HepG2 (cell line): ENCODE results near the gene COPS6. TPM values are rescaled to one million over a fixed set of nuclear protein-coding genes. Genes with fewer than 3 reads are reported as not detected.

Source experiments
- POLR2G ChIP-seq: fragments of 200-400 bp; formaldehyde crosslinking; IDR thresholded peaks from 2 replicates; pipeline ENCODE4 v1.6.1; 2018; ENCODE audit warnings: mild to moderate bottlenecking, low read depth, low read length, moderate library complexity
- SMYD3 ChIP-seq: sonication (generic); formaldehyde crosslinking; IDR thresholded peaks from 2 replicates; pipeline ENCODE4 v1.8.1; 2023; ENCODE audit warnings: mild to moderate bottlenecking, missing genetic modification reagents
- SP2 ChIP-seq: sonication (generic); formaldehyde crosslinking; IDR thresholded peaks from 2 replicates; pipeline ENCODE4 v1.5.1; 2020; ENCODE audit warnings: mild to moderate bottlenecking, missing genetic modification reagents
- SRSF4 ChIP-seq: fragments of 200-400 bp; formaldehyde crosslinking; IDR thresholded peaks from one replicate; pipeline ENCODE4 v1.6.1; 2018; ENCODE audit warnings: mild to moderate bottlenecking, low read depth, low read length, moderate library complexity; ENCODE audit not compliant: poor library complexity, severe bottlenecking
- ZNF121 ChIP-seq: sonication (generic); formaldehyde crosslinking; IDR thresholded peaks from 2 replicates; pipeline ENCODE4 v1.5.0; 2020; ENCODE audit warnings: mild to moderate bottlenecking, missing genetic modification reagents
- ZNF737 ChIP-seq: sonication (generic); formaldehyde crosslinking; IDR thresholded peaks from 2 replicates; pipeline ENCODE4 v1.5.0; 2020; ENCODE audit warnings: missing genetic modification reagents, mild to moderate bottlenecking, borderline replicate concordance
- polyA plus RNA-seq, 8 experiments: library from polyadenylated mRNA; depleted of rRNA in 3 of 8; stranded (reverse) in 7 of 8; unstranded in 1 of 8; fragments of >200 nt; fragmentation: Illumina TruSeq in 4 of 8; extraction: Trizol in 4 of 8; gene quantifications; 2 replicates each; pipeline versions ENCODE4 v1.2.1 to v1.2.3, GENCODE V29; 2011 to 2016; ENCODE audit warnings: low read depth in 4 of 8, missing spikeins in 1 of 8, mixed read lengths in 1 of 8; ENCODE audit not compliant: insufficient read depth in 1 of 8
- total RNA-seq, 5 experiments: library from RNA; depleted of rRNA; stranded (reverse); fragments of >200 nt; fragmentation: Illumina TruSeq; extraction: Trizol; gene quantifications; 2 replicates each; pipeline ENCODE4 v1.2.3, GENCODE V29; 2016; ENCODE audit warnings: low read depth in 1 of 5
- TF ChIP-seq, protein P1 (sequence below): sonication (generic); formaldehyde crosslinking; IDR thresholded peaks from 2 replicates; pipeline ENCODE4 v1.5.0; 2020; ENCODE audit warnings: mild to moderate bottlenecking, missing genetic modification reagents, borderline replicate concordance
- TF ChIP-seq, protein P2 (sequence below): sonication (generic); formaldehyde crosslinking; IDR thresholded peaks from 2 replicates; pipeline ENCODE4 v1.4.0; 2020; ENCODE audit warnings: low read depth, missing genetic modification reagents
- TF ChIP-seq, protein P3 (sequence below): sonication (generic); formaldehyde crosslinking; IDR thresholded peaks from 2 replicates; pipeline ENCODE4 v1.4.0; 2020; ENCODE audit warnings: mild to moderate bottlenecking, missing genetic modification reagents
- TF ChIP-seq, protein P4 (sequence below): sonication (generic); formaldehyde crosslinking; IDR thresholded peaks from 2 replicates; pipeline ENCODE4 v1.8.0; 2022; ENCODE audit warnings: low read depth, missing genetic modification reagents
- TF ChIP-seq, protein P5 (sequence below): IDR thresholded peaks from 2 replicates; pipeline ENCODE4 v1.6.1; 2012; ENCODE audit warnings: low read depth, low read length, improper control_type of control experiment

COPS6 gene
- total and polyA plus RNA-seq, 2 of the 13 experiments (the other 11 are each of a cell fraction or from before 2014, with no cell fraction given), result 33.4 to 117 TPM

DNA sequence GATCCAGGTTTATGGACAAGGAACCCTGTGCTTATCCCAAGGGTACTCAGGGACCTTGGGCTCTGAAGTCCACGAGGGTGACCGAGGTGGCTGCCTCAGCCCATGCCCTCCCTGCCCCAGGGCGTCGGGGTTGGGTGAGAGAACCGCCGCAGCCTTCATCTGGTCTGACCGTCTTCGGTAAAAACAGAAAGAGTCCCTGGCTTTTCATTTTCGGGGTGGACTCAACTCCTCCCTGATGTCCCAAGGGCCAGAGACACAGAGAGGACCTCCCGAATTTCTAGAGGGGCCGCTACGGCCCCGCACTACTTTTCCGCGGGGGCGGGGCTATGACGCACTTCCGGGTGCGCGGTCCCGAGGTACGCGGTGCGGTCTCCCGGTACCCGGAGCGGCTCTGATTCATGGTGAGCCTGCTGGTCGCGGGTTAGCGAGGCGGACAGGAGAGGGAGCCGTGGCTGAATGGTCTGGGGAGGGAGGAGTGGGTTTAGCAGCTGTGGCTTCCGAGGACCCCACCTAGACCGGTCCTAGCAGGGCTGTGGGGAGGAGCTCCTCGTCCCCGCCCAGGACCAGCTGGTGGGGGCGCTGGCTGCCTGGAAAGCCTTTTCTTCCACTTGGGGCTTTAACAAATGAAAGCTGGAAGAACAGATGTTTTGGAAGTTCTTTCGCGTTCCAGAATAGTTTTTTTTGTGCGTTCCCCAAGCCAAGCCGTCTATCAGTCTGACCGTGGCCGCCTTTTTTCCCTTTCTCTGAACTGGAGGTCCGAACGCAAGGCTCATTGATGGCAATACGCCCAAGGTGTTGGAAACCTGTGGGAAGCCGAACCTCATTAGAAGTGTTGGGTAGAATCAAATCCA, 39.1 kb upstream of the COPS6 start, which contains the start of gene ZSCAN21 (continued):
- TF ChIP-seq, protein P1, sequence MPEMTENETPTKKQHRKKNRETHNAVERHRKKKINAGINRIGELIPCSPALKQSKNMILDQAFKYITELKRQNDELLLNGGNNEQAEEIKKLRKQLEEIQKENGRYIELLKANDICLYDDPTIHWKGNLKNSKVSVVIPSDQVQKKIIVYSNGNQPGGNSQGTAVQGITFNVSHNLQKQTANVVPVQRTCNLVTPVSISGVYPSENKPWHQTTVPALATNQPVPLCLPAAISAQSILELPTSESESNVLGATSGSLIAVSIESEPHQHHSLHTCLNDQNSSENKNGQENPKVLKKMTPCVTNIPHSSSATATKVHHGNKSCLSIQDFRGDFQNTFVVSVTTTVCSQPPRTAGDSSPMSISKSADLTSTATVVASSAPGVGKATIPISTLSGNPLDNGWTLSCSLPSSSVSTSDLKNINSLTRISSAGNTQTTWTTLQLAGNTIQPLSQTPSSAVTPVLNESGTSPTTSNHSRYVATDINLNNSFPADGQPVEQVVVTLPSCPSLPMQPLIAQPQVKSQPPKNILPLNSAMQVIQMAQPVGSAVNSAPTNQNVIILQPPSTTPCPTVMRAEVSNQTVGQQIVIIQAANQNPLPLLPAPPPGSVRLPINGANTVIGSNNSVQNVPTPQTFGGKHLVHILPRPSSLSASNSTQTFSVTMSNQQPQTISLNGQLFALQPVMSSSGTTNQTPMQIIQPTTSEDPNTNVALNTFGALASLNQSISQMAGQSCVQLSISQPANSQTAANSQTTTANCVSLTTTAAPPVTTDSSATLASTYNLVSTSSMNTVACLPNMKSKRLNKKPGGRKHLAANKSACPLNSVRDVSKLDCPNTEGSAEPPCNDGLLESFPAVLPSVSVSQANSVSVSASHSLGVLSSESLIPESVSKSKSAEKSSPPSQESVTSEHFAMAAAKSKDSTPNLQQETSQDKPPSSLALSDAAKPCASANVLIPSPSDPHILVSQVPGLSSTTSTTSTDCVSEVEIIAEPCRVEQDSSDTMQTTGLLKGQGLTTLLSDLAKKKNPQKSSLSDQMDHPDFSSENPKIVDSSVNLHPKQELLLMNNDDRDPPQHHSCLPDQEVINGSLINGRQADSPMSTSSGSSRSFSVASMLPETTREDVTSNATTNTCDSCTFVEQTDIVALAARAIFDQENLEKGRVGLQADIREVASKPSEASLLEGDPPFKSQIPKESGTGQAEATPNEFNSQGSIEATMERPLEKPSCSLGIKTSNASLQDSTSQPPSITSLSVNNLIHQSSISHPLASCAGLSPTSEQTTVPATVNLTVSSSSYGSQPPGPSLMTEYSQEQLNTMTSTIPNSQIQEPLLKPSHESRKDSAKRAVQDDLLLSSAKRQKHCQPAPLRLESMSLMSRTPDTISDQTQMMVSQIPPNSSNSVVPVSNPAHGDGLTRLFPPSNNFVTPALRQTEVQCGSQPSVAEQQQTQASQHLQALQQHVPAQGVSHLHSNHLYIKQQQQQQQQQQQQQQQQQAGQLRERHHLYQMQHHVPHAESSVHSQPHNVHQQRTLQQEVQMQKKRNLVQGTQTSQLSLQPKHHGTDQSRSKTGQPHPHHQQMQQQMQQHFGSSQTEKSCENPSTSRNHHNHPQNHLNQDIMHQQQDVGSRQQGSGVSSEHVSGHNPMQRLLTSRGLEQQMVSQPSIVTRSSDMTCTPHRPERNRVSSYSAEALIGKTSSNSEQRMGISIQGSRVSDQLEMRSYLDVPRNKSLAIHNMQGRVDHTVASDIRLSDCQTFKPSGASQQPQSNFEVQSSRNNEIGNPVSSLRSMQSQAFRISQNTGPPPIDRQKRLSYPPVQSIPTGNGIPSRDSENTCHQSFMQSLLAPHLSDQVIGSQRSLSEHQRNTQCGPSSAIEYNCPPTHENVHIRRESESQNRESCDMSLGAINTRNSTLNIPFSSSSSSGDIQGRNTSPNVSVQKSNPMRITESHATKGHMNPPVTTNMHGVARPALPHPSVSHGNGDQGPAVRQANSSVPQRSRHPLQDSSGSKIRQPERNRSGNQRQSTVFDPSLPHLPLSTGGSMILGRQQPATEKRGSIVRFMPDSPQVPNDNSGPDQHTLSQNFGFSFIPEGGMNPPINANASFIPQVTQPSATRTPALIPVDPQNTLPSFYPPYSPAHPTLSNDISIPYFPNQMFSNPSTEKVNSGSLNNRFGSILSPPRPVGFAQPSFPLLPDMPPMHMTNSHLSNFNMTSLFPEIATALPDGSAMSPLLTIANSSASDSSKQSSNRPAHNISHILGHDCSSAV, result no peak
- TF ChIP-seq, protein P2, sequence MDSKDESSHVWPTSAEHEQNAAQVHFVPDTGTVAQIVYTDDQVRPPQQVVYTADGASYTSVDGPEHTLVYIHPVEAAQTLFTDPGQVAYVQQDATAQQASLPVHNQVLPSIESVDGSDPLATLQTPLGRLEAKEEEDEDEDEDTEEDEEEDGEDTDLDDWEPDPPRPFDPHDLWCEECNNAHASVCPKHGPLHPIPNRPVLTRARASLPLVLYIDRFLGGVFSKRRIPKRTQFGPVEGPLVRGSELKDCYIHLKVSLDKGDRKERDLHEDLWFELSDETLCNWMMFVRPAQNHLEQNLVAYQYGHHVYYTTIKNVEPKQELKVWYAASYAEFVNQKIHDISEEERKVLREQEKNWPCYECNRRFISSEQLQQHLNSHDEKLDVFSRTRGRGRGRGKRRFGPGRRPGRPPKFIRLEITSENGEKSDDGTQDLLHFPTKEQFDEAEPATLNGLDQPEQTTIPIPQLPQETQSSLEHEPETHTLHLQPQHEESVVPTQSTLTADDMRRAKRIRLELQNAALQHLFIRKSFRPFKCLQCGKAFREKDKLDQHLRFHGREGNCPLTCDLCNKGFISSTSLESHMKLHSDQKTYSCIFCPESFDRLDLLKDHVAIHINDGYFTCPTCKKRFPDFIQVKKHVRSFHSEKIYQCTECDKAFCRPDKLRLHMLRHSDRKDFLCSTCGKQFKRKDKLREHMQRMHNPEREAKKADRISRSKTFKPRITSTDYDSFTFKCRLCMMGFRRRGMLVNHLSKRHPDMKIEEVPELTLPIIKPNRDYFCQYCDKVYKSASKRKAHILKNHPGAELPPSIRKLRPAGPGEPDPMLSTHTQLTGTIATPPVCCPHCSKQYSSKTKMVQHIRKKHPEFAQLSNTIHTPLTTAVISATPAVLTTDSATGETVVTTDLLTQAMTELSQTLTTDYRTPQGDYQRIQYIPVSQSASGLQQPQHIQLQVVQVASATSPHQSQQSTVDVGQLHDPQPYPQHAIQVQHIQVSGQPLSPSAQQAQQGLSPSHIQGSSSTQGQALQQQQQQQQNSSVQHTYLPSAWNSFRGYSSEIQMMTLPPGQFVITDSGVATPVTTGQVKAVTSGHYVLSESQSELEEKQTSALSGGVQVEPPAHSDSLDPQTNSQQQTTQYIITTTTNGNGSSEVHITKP (CRISPR knock-in tag), result no peak
- TF ChIP-seq SRSF4 (no peak), SP2 (CRISPR knock-in tag) (peak; percentile 48; the same call in 1 of the 2 replicates), ZNF121 (CRISPR knock-in tag) (no peak), SMYD3 (no peak), POLR2G (peak; percentile 91), ZNF737 (no peak)
- TF ChIP-seq, protein P3, sequence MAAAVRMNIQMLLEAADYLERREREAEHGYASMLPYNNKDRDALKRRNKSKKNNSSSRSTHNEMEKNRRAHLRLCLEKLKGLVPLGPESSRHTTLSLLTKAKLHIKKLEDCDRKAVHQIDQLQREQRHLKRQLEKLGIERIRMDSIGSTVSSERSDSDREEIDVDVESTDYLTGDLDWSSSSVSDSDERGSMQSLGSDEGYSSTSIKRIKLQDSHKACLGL (CRISPR knock-in tag), result no peak
- TF ChIP-seq, protein P4, sequence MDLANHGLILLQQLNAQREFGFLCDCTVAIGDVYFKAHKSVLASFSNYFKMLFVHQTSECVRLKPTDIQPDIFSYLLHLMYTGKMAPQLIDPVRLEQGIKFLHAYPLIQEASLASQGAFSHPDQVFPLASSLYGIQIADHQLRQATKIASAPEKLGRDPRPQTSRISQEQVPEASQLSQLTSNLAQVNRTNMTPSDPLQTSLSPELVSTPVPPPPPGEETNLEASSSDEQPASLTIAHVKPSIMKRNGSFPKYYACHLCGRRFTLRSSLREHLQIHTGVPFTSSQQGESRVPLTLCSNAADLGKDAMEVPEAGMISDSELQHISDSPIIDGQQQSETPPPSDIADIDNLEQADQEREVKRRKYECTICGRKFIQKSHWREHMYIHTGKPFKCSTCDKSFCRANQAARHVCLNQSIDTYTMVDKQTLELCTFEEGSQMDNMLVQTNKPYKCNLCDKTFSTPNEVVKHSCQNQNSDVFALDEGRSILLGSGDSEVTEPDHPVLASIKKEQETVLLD, result peak; percentile 84
- TF ChIP-seq, protein P5, sequence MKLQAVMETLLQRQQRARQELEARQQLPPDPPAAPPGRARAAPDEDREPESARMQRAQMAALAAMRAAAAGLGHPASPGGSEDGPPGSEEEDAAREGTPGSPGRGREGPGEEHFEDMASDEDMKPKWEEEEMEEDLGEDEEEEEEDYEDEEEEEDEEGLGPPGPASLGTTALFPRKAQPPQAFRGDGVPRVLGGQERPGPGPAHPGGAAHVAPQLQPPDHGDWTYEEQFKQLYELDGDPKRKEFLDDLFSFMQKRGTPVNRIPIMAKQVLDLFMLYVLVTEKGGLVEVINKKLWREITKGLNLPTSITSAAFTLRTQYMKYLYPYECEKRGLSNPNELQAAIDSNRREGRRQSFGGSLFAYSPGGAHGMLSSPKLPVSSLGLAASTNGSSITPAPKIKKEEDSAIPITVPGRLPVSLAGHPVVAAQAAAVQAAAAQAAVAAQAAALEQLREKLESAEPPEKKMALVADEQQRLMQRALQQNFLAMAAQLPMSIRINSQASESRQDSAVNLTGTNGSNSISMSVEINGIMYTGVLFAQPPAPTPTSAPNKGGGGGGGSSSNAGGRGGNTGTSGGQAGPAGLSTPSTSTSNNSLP, result no peak
